Gastroesophageal sphincter (tissue), 4 donors: ENCODE measurements around the gene RPS27L. TPM values are rescaled to one million over a fixed set of nuclear protein-coding genes. Genes with fewer than 3 reads are reported as not detected.

ENCODE experiments used
- ATAC-seq: fragments of 150-250 bp; one replicate; pipeline ENCODE4 v1.9.1; 2016; ENCODE audit warnings: mild to moderate bottlenecking, moderate library complexity
- H3K27ac ChIP-seq, 4 donors: fragments of 200-600 bp; sonication (generic) in 3 of 4; 1 replicate in 3 of 4; 2 replicates in 1 of 4; pipeline ENCODE4 v1.5.1; 2016 to 2019
- H3K27me3 ChIP-seq: fragments of 200-600 bp; sonication (generic); one replicate; pipeline ENCODE4 v1.5.1; 2019
- H3K36me3 ChIP-seq, 2 donors: fragments of 200-600 bp; sonication (generic); one replicate each; pipeline ENCODE4 v1.5.1; 2019; ENCODE audit warnings: control low read depth in 1 of 2
- H3K4me1 ChIP-seq, 3 donors: fragments of 200-600 bp; sonication (generic); 1 replicate in 2 of 3; 2 replicates in 1 of 3; pipeline ENCODE4 v1.5.1; 2016 to 2019; ENCODE audit warnings: control low read depth in 2 of 3
- H3K4me3 ChIP-seq, 2 donors: fragments of 200-600 bp; sonication (generic); one replicate each; pipeline ENCODE4 v1.5.1; 2019; ENCODE audit warnings: mild to moderate bottlenecking in 1 of 2, moderate library complexity in 1 of 2
- H3K9me3 ChIP-seq, 3 donors: fragments of 200-600 bp; sonication (generic); one replicate each; pipeline ENCODE4 v1.5.1; 2017 to 2019; ENCODE audit warnings: control low read depth in 2 of 3
- EP300 ChIP-seq: sonication (generic); formaldehyde crosslinking; IDR thresholded peaks from one replicate; pipeline ENCODE4 v1.6.1; 2017; ENCODE audit warnings: antibody characterized with exemption, mild to moderate bottlenecking
- POLR2A ChIP-seq, 2 donors: fragments of 450-650 bp; IDR thresholded peaks; one replicate each; pipeline ENCODE4 v1.6.1; 2017; ENCODE audit warnings: antibody characterized with exemption in 2 of 2, mild to moderate bottlenecking in 2 of 2, moderate library complexity in 1 of 2
- POLR2AphosphoS5 ChIP-seq: sonication (generic); formaldehyde crosslinking; IDR thresholded peaks from one replicate; pipeline ENCODE4 v1.6.1; 2017; ENCODE audit warnings: antibody characterized with exemption
- WGBS, 2 donors: methylation state at CpG; one replicate each; pipeline ENCODE4 v1.1.5; 2018; ENCODE audit warnings: low coverage in 1 of 2; 5-methylcytosine and 5-hydroxymethylcytosine counted together
- total RNA-seq, 4 donors: library from RNA; depleted of rRNA; stranded (reverse); fragments of >200 nt; gene quantifications; one replicate each; pipeline ENCODE4 v1.1.0, GENCODE V29; 2016
- TF ChIP-seq, protein P1 (sequence below), 4 experiments: fragments of 200-600 bp in 2 of 4; fragments of 450-650 bp in 2 of 4; sonication (generic) in 1 of 4; IDR thresholded peaks; one replicate each; pipeline ENCODE4 v1.5.1; 2017 to 2019; ENCODE audit warnings: antibody characterized with exemption in 4 of 4, mild to moderate bottlenecking in 2 of 4, moderate library complexity in 2 of 4

RPS27L gene
- total RNA-seq, 4 donors from 2014 or later: 85.1 to 118 (median 106) TPM

DNA sequence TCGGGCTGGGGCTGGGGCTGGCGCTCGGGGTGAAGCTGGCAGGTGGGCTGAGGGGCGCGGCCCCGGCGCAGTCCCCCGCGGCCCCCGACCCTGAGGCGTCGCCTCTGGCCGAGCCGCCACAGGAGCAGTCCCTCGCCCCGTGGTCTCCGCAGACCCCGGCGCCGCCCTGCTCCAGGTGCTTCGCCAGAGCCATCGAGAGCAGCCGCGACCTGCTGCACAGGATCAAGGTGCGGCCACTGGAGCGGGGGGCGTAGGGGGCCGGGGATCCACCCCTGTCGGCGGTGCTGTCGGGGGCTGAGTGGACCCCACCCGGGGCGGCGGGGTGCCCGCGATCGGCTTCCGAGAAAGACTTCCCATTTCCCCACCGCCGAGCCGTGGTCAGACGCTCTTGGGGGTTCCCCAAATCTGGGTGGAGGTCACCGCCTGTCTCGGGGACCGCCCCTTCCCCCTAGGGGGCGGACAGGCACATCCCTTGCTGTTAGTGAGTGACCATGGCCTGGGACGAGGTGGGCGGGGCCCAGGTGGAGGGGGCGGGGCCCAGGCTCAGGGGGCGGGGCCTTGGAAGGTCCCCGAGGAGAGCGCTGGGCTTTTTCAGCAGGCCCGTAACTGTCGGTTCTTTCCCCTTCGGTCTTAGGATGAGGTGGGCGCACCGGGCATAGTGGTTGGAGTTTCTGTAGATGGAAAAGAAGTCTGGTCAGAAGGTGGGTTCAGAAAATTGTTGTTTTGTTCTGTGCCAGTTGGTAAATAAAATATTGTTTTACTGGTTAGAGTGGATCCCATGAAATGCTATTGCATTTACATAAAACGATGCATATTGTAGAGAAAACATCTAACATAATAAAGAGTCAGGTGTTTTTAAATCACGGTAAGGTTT, 35.0 kb downstream of the RPS27L start:
- Histone ChIP-seq H3K27me3 (no peaks in the 10 kb centered on the region), H3K4me3 (peak overlapping the region; percentile 95 to 98), H3K4me1 (peaks cover 0 to 15% (median 3%) of the 10 kb centered on the region in 3 donors), H3K27ac (peak overlapping the region; percentile 90 to 98 (median 94)), H3K9me3 (no peaks in the 10 kb centered on the region), H3K36me3 (peaks cover 0 to 23% of the 10 kb centered on the region in 2 donors)
- WGBS, 2 donors: 9 to 29% methylated on average over 3 to 8 of the region's 59 CpGs
- ATAC-seq: peak; percentile 92
- no peak for TF ChIP-seq EP300
- peak; percentile 55 for TF ChIP-seq POLR2AphosphoS5
- TF ChIP-seq, protein P1, sequence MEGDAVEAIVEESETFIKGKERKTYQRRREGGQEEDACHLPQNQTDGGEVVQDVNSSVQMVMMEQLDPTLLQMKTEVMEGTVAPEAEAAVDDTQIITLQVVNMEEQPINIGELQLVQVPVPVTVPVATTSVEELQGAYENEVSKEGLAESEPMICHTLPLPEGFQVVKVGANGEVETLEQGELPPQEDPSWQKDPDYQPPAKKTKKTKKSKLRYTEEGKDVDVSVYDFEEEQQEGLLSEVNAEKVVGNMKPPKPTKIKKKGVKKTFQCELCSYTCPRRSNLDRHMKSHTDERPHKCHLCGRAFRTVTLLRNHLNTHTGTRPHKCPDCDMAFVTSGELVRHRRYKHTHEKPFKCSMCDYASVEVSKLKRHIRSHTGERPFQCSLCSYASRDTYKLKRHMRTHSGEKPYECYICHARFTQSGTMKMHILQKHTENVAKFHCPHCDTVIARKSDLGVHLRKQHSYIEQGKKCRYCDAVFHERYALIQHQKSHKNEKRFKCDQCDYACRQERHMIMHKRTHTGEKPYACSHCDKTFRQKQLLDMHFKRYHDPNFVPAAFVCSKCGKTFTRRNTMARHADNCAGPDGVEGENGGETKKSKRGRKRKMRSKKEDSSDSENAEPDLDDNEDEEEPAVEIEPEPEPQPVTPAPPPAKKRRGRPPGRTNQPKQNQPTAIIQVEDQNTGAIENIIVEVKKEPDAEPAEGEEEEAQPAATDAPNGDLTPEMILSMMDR (IDR thresholded peaks at IDR 0.05): peak in 2 of 4 experiments; percentile 28 to 44
- peak in 1 of 2 donors; percentile 31 for TF ChIP-seq POLR2A (IDR thresholded peaks at IDR 0.05)

DNA sequence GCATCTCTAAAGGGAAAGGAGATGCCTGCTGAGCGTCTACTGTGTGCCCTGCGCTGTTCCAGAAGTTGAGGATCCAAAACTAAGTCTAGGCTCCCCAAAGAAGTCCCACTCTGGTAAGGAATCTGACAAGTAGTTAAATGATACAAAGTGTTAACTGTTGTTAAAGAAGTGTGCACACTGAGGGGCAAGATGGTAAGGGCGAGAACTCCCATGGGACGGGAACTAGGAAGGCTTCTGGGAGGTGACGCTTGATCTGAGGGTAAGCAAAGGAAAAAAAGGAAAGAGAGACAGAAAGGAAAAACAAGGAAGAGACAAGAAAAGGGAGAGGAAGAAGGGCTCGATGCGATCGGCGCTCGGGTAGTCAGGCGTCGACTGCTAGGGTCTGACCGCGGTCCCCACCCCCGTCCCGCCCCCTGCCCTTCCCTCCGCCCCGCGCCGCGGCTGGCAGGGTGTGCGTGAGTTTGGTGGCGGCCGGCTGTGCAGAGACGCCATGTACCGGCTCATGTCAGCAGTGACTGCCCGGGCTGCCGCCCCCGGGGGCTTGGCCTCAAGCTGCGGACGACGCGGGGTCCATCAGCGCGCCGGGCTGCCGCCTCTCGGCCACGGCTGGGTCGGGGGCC, 35.8 kb downstream of the RPS27L start, which contains the start of gene LACTB:
LACTB (plus strand) TSS at position 480 of the 620 bp plus-strand sequence; CDS start at position 491, 11 bp downstream.
- WGBS, 2 donors: 1 to 4% methylated on average over 5 to 16 of the region's 40 CpGs
- Histone ChIP-seq H3K27me3 (no peaks in the 10 kb centered on the region), H3K4me3 (peak within 1 kb of the TSS; percentile 95 to 98), H3K9me3 (no peaks in the 10 kb centered on the region), H3K36me3 (peaks cover 0 to 16% of the 10 kb centered on the region in 2 donors), H3K4me1 (peaks cover 0 to 15% (median 3%) of the 10 kb centered on the region in 3 donors), H3K27ac (peak within 1 kb of the TSS; percentile 90 to 98 (median 94))
- TF ChIP-seq POLR2A (IDR thresholded peaks at IDR 0.05): peak; percentile 69 to 79
- TF ChIP-seq, protein P1 (IDR thresholded peaks at IDR 0.05): no peak
- TF ChIP-seq EP300: no peak
- TF ChIP-seq POLR2AphosphoS5: peak; percentile 83
- ATAC-seq: peak; percentile 95

DNA sequence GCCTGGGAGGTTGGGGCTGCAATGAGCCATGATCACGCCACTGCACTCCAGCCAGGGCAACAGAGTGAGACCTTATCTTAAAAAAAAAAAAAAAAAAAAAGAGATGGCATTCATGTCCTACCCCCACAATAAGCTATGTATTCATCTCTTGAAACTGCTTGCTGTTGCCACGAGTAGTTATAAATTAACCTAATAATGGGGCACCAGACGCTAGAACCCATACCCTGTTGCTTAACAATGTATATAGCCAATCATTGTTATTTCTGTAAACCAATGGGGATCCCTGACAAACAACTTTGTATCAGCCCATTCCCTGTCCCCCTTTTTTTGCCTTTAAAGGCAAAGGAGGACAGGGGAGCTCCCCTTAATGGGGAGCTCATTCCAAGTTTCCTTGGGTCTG, 38.4 kb downstream of the RPS27L start:
- TF ChIP-seq EP300 (no peak), POLR2A (IDR thresholded peaks at IDR 0.05) (no peak), POLR2AphosphoS5 (no peak)
- TF ChIP-seq, protein P1 (IDR thresholded peaks at IDR 0.05): no peak
- no peak overlapping the region for H3K4me3 ChIP-seq
- no peaks in the 10 kb centered on the region for H3K27me3 ChIP-seq
- no peak for ATAC-seq
- 75 to 78% methylated on average over 2 to 3 of the region's 3 CpGs for WGBS, 2 donors
- no peaks in the 10 kb centered on the region for H3K36me3 ChIP-seq
- no peak overlapping the region for H3K27ac ChIP-seq
- H3K4me1 ChIP-seq: peaks cover 0 to 15% (median 3%) of the 10 kb centered on the region in 3 donors
- H3K9me3 ChIP-seq: no peaks in the 10 kb centered on the region

DNA sequence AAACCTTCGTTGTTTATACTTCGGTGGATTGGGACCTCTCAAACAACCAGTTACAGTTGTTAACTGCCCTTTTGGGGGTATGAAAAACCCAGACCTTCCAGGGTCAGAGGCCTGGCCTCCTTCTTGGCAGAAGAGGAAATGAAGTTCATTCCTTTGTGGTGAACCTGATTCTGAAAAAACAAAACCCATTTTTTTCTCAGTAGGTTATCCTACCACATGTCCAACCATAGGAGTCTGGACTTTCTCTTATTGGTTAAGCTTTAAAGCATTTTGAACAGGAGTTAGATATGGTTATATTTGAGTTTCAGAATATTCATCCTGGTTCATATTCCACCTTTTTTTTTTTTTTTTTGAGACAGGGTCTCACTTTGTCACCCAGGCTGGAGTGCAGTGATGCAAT, 42.8 kb downstream of the RPS27L start:
- no peaks in the 10 kb centered on the region for H3K36me3 ChIP-seq
- WGBS, 2 donors: 68 to 86% methylated on average over 2 of the region's 2 CpGs
- no peaks in the 10 kb centered on the region for H3K27me3 ChIP-seq
- H3K9me3 ChIP-seq: no peaks in the 10 kb centered on the region
- no peak for ATAC-seq
- no peak overlapping the region for H3K27ac ChIP-seq
- TF ChIP-seq EP300 (no peak), POLR2AphosphoS5 (no peak), POLR2A (IDR thresholded peaks at IDR 0.05) (no peak)
- TF ChIP-seq, protein P1 (IDR thresholded peaks at IDR 0.05): no peak
- H3K4me1 ChIP-seq: no peaks in the 10 kb centered on the region
- no peak overlapping the region for H3K4me3 ChIP-seq
